ENCODE data around the gene NFATC2IP. TPM values are rescaled to one million over a fixed set of nuclear protein-coding genes. Genes with fewer than 3 reads are reported as not detected.

NFATC2IP gene
- 10 to 100 TPM; 96.7 TPM for total RNA-seq

- POLR2A ChIA-PET: interaction anchor here (0.7 to 2.9 kb wide), 13 partner anchors 9 to 128 kb away, joined by 3 to 22 read pairs (median 4); partner anchors contain the start of genes ATXN2L, RABEP2, SH2B1 and SPNS1
- CTCF ChIA-PET: interaction anchor here (0.6 to 0.9 kb wide), 5 partner anchors 14 to 88 kb away, joined by 3 to 4 read pairs (median 3); no protein-coding TSS in a partner anchor
- Mint-ChIP-seq H3K27ac (peak within 1 kb of the TSS; percentile 88), H3K4me1 (peaks cover 37% of the 10 kb centered on the region), H3K36me3 (ENCODE audit: low read depth) (peaks cover 41% of the 10 kb centered on the region), H3K27me3 (no peaks in the 10 kb centered on the region), H3K4me3 (peak within 1 kb of the TSS; percentile 88), H3K9me3 (no peaks in the 10 kb centered on the region)
- DNase-seq: peak; percentile 100
Observed at GRCh38 chr16:28950648-28951409, at the start of gene NFATC2IP. Gene NFATC2IP (plus strand): TSS chr16:28950937. CDS start chr16:28951012, 75 bp downstream.

GRCh38 chr16:28901862-28902261, 48.9 kb upstream of the NFATC2IP start:
- Mint-ChIP-seq H3K27me3 (no peaks in the 10 kb centered on the region), H3K4me3 (no peak overlapping the region), H3K36me3 (ENCODE audit: low read depth) (no peaks in the 10 kb centered on the region), H3K9me3 (no peaks in the 10 kb centered on the region), H3K27ac (no peak overlapping the region), H3K4me1 (no peaks in the 10 kb centered on the region)
- ChIA-PET POLR2A (no interaction called here), CTCF (no interaction called here)
- no peak for DNase-seq

DNA sequence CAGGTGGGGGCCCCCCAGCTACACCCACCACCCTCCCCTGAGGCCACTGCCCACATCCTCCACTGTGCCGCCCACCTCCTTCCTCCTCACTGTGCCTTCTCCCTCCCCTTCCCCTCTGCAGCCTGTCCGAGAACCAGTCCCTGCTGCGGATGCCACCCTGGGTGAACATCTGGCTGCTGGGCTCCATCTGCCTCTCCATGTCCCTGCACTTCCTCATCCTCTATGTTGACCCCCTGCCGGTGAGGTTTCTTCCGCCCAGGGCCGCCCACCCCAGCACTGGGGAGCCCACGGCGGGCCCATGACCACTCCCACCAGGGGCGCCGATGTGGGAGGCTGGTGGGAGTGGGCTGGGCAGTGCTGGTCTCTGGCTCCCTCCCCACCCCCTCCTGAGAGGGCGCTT, 47.8 kb upstream of the NFATC2IP start:
- DNase-seq: no peak
- no peaks in the 10 kb centered on the region for H3K4me1 Mint-ChIP-seq
- ChIA-PET POLR2A (no interaction called here), CTCF (no interaction called here)
- H3K9me3 Mint-ChIP-seq: no peaks in the 10 kb centered on the region
- H3K27me3 Mint-ChIP-seq: no peaks in the 10 kb centered on the region
- no peak overlapping the region for H3K27ac Mint-ChIP-seq
- H3K4me3 Mint-ChIP-seq: no peak overlapping the region
- H3K36me3 Mint-ChIP-seq (ENCODE audit: low read depth): no peaks in the 10 kb centered on the region

DNA sequence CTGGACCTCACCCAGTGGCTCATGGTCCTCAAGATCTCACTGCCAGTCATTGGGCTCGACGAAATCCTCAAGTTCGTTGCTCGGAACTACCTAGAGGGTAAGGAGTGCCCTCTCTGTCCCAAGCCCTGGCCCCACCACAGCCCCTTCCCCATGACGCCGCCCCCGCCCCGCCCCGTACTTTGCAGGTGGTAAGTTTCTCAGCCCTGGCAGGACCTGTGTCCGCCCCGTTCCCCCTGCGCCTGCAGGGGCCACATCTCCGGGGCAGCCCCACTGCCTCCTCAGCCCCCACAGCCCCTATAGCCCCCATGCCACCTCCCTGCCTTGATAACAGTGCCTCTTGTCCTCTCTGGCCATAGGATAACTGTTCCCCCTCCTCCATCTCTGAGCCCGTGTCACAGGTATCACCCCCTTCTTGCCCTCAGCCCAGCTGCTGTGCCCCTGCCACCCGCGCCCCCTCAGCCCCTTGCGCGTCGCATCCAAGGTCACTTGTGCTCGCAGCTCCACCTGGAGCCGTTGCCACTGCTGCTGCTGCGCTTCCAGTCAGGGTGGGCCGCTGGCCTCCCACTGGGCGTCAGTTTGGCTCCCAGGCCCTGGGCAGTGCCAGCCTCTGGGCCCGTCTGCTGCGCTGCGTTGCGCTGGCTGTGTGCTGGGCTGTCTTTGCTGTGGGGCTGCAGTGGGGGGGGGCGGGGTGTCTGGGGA, 47.2 kb upstream of the NFATC2IP start:
- Mint-ChIP-seq H3K27ac (no peak overlapping the region), H3K27me3 (no peaks in the 10 kb centered on the region), H3K36me3 (ENCODE audit: low read depth) (no peaks in the 10 kb centered on the region), H3K9me3 (no peaks in the 10 kb centered on the region), H3K4me1 (no peaks in the 10 kb centered on the region), H3K4me3 (no peak overlapping the region)
- no peak for DNase-seq
- ChIA-PET POLR2A (no interaction called here), CTCF (no interaction called here)

DNA sequence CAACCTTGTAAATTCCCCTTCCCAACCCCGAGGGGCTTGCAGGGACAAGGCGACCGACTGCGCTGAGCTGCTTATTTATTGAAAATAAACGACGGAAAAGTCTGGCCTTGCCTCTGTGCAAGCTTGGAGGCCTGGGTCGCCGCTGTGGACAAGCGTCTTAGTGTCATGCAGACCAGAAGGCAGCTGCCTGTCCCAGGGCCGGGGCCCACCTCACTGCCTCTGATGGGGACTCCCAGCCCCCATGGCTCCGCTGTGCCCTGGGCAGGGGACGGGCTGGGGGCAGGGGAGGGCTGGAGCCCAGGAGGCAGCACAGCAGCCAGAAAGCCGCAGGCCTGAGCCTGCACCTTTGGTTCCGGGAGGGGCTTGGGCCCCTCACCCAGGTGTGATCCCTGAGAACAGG, 46.4 kb upstream of the NFATC2IP start:
- Mint-ChIP-seq H3K27ac (no peak overlapping the region), H3K36me3 (ENCODE audit: low read depth) (no peaks in the 10 kb centered on the region), H3K4me3 (no peak overlapping the region), H3K4me1 (no peaks in the 10 kb centered on the region), H3K27me3 (no peaks in the 10 kb centered on the region), H3K9me3 (no peaks in the 10 kb centered on the region)
- DNase-seq: no peak
- POLR2A ChIA-PET: no interaction called here
- CTCF ChIA-PET: no interaction called here

DNA sequence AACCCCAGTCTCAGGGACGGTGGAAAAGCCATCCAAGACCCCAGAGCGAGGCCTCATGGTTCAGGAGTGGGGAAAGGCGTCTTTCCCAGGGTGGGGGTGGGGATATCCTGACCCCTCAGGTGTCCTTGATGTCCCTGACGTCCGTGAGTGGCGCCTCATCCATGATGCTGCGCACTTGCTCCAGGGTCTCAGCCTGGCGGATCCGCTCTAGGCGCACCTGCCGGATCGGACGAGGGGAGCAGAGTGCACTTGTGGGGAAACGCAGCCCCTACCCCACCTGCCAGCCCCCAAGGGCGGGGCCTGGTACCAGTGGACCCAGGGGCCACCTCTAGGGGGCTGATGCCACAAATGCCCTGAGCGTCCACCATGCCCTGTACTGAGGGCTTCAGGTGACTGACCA, 45.9 kb upstream of the NFATC2IP start:
- Mint-ChIP-seq H3K4me3 (no peak overlapping the region), H3K27me3 (no peaks in the 10 kb centered on the region), H3K4me1 (no peaks in the 10 kb centered on the region), H3K36me3 (ENCODE audit: low read depth) (no peaks in the 10 kb centered on the region), H3K9me3 (no peaks in the 10 kb centered on the region), H3K27ac (no peak overlapping the region)
- CTCF ChIA-PET: no interaction called here
- DNase-seq: no peak
- POLR2A ChIA-PET: interaction anchor here (1.0 kb wide), 1 partner anchor 25 kb away, joined by 4 read pairs; no protein-coding TSS in a partner anchor

DNA sequence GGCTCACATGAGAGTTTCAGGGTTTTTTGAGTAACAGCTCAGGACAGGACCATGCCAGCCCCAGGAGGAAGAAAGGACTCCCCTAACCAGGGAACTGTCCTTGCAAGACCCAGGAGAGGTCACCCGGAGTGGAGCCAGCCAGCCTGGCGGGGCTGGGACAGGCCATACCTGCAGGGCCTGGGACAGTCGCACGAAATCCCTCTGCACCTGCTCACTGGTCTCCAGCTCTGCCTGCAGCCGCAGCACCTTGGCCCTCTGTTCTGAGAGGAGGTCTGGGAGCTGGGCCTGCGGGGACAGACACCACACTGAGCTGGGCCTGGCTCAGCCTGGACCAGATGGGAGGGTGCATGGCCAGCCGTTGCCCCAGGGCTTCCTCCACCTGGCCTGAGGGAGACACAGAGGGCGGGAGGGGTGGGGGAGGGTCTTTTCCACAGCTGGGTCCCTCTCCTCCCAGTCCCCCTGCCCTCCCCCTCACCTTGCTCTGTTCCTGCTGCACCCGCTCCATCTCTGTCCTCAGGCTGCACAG, 45.4 kb upstream of the NFATC2IP start:
- ChIA-PET CTCF (no interaction called here), POLR2A (interaction anchor here (1.0 kb wide), 1 partner anchor 26 kb away, joined by 4 read pairs; no protein-coding TSS in a partner anchor)
- no peaks in the 10 kb centered on the region for H3K27me3 Mint-ChIP-seq
- no peak overlapping the region for H3K4me3 Mint-ChIP-seq
- H3K27ac Mint-ChIP-seq: no peak overlapping the region
- no peaks in the 10 kb centered on the region for H3K4me1 Mint-ChIP-seq
- H3K9me3 Mint-ChIP-seq: no peaks in the 10 kb centered on the region
- H3K36me3 Mint-ChIP-seq (ENCODE audit: low read depth): no peaks in the 10 kb centered on the region
- DNase-seq: no peak

GRCh38 chr16:28905800-28906372, 44.9 kb upstream of the NFATC2IP start:
- Mint-ChIP-seq H3K9me3 (no peaks in the 10 kb centered on the region), H3K27me3 (no peaks in the 10 kb centered on the region), H3K36me3 (ENCODE audit: low read depth) (no peaks in the 10 kb centered on the region), H3K4me3 (no peak overlapping the region), H3K4me1 (no peaks in the 10 kb centered on the region), H3K27ac (no peak overlapping the region)
- DNase-seq: no peak
- POLR2A ChIA-PET: interaction anchor here (0.6 to 1.0 kb wide), 2 partner anchors 26 to 1647 kb away, joined by 4 read pairs; no protein-coding TSS in a partner anchor
- CTCF ChIA-PET: no interaction called here

DNA sequence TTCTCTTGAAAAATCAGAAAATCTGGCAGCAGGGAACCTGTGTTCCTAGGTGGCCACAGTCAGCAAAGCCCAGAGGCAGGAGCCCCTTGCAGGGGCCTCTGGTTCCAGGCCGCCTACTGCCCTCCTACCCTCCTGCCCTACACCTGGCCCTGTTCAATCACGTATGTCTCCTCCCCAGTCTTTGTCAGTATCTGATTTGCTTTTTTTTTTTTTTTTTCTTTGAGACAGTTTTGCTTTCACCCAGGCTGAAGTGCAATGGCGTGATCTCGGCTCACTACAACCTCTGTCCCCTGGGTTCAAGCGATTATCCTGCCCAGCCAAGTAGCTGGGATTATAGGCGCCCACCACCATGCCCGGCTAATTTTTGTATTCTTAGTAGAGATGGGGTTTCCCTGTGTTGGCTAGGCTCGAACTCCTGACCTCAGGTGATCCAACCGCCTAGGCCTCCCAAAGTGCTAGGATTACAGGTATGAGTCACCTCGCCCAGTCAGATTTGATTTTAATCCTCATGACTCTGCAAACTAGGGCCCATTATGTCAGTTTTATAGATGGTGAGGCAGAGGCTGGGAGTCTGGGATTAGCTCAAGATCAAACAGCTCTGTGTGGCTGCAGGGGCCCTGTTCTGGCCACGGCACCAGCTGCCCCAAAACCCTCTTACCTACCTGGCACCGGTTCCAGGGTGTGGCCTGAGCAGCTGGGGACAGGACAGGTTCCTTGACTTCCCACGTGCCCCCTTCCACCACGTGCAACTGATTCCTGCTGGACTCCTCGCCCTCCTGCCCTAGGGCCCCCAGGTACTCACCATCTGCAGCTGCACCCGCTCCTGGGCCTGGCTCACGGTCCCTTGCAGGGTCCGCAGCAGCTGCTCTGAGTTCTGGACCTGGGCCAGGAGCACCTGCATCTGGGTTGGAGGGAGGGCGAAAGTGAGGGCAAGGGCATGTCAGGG, 40.4 kb upstream of the NFATC2IP start:
- POLR2A ChIA-PET: interaction anchor here (0.8 kb wide), 1 partner anchor 16 kb away, joined by 3 read pairs; no protein-coding TSS in a partner anchor
- no peaks in the 10 kb centered on the region for H3K27me3 Mint-ChIP-seq
- CTCF ChIA-PET: interaction anchor here (0.7 kb wide), 1 partner anchor 660 kb away, joined by 3 read pairs; no protein-coding TSS in a partner anchor
- H3K27ac Mint-ChIP-seq: no peak overlapping the region
- no peaks in the 10 kb centered on the region for H3K4me1 Mint-ChIP-seq
- H3K36me3 Mint-ChIP-seq (ENCODE audit: low read depth): peaks cover 11% of the 10 kb centered on the region
- DNase-seq: no peak
- H3K9me3 Mint-ChIP-seq: no peaks in the 10 kb centered on the region
- no peak overlapping the region for H3K4me3 Mint-ChIP-seq

DNA sequence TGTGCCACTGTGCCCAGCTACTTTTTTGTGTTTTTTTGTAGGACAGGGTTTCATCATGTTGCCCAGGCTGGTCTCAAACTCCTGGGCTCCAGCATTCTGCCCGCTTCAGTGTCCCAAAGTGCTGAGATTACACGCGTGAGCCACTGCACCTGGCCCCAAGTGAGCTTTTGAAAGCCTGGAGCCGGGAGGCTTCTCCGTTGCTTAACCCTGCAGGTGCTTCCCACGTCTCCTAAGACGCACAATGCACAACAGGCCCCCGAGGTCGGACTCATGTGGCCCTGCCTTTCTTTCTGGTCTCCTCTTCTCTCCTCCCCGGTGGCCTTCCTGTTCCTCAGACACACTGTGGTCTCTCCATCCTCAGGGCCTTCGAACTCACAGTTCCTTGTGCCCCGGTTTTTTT, 38.2 kb upstream of the NFATC2IP start:
- H3K9me3 Mint-ChIP-seq: no peaks in the 10 kb centered on the region
- no peak overlapping the region for H3K4me3 Mint-ChIP-seq
- CTCF ChIA-PET: interaction anchor here (0.7 kb wide), 1 partner anchor 856 kb away, joined by 3 read pairs; no protein-coding TSS in a partner anchor
- no peak overlapping the region for H3K27ac Mint-ChIP-seq
- no peaks in the 10 kb centered on the region for H3K4me1 Mint-ChIP-seq
- no peaks in the 10 kb centered on the region for H3K27me3 Mint-ChIP-seq
- peaks cover 17% of the 10 kb centered on the region for H3K36me3 Mint-ChIP-seq (ENCODE audit: low read depth)
- POLR2A ChIA-PET: interaction anchor here (1.6 kb wide), 1 partner anchor 39 kb away, joined by 3 read pairs; no protein-coding TSS in a partner anchor
- DNase-seq: no peak

DNA sequence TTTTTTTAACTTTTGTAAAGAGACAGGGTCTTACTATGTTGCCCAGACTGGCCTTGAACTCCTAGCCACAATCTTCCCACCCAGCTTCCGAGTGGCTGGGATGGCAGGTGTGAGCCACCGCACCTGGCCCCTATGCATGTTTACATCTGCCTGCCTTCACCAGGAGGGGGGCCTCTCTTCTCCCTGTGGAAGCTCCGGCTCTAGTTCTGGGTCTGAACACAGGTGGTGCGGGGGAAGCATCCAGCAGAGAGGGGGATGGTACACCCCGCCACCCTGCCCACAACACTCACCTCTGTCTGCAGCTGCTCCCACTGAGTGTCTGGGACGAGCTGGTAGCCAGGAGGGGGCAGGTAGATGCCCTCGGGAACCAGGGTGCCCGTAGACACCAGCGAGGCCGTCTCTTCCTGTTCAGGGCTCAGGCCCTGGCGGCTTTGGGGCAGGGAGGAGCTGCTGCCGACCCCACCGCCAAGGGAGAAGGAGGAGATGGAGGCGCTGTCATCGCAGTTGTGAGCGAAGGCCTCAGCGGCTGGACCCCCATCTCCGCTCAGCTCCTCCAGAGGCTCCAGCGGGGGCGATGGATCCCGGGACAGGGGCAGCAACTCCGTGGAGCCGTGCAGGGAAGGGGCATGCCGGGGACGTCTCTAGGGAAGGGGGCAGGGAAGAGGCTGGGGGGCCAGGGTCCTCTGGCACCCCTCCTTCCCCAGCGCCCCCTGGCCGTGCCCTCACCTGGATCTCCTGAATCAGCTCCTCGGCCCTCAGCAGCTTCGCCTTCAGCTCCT, 36.6 kb upstream of the NFATC2IP start:
- no peak for DNase-seq
- Mint-ChIP-seq H3K9me3 (no peaks in the 10 kb centered on the region), H3K4me3 (no peak overlapping the region), H3K36me3 (ENCODE audit: low read depth) (peaks cover 21% of the 10 kb centered on the region), H3K4me1 (no peaks in the 10 kb centered on the region), H3K27me3 (no peaks in the 10 kb centered on the region), H3K27ac (no peak overlapping the region)
- ChIA-PET POLR2A (interaction anchor here (1.9 kb wide), 1 partner anchor 11 kb away, joined by 5 read pairs; the partner anchor contains the start of gene RABEP2), CTCF (no interaction called here)
